Stimulated activated naive B cell treated with anti-CD40 and anti-IgM and Interleukin-4, amounts not matched to agents 10 μg/mL and 1 μg/mL and 100 μg/mL, for 72 hours (primary cell): ENCODE data around the gene GBX1.

Experiments used
- ATAC-seq, 2 donors: fragments of 150-1000 bp; cut with Tn5 transposase; replicated peaks; 2 replicates each; pipeline ENCODE4 v1.10.0; 2021; ENCODE audit warnings: moderate library complexity in 1 of 2
- DNase-seq: peaks from one replicate; pipeline ENCODE4 v3.0.0; 2021
- H3K27ac Mint-ChIP-seq: one replicate; pipeline ENCODE4 v1.8.0; 2022; ENCODE audit warnings: mild to moderate bottlenecking, mixed read lengths
- H3K27me3 Mint-ChIP-seq, 2 donors: one replicate each; pipeline ENCODE4 v1.8.0; 2022; ENCODE audit warnings: mixed read lengths in 2 of 2
- H3K36me3 Mint-ChIP-seq, 2 donors: one replicate each; pipeline ENCODE4 v1.8.0; 2022; ENCODE audit warnings: mixed read lengths in 2 of 2, mild to moderate bottlenecking in 1 of 2
- H3K4me1 Mint-ChIP-seq, 2 donors: one replicate each; pipeline ENCODE4 v1.8.0; 2022; ENCODE audit warnings: mixed read lengths in 2 of 2, mild to moderate bottlenecking in 1 of 2
- H3K4me3 Mint-ChIP-seq, 2 donors: one replicate each; pipeline ENCODE4 v1.8.0; 2022; ENCODE audit warnings: mild to moderate bottlenecking in 2 of 2, mixed read lengths in 2 of 2, moderate library complexity in 1 of 2
- H3K9me3 Mint-ChIP-seq, 2 donors: one replicate each; pipeline ENCODE4 v1.8.0; 2022; ENCODE audit warnings: mixed read lengths in 2 of 2, mild to moderate bottlenecking in 1 of 2

The GBX1 gene

DNA sequence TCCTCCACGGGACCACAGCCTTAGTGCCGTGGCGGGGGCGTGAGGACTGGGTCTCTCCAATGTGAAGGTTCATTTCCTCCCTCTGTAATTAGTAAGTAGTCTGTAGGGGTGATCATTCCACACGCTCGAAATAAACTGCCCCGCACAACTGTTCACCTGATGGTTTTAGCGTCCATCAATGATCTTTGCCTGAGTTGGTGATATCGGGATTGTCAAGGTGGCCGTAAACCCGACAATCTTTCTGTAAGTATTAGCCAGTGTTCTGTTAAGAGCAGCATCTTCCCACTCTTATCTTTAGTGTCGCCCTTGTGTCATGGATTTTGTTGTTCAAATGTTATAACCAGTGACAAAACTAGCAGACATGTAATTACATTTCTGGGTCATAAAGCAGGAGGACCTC, 63.5 kb downstream of the GBX1 start:
- ATAC-seq (no peak), DNase-seq (no peak)
- Mint-ChIP-seq H3K27ac (no peak overlapping the region), H3K9me3 (no peaks in the 10 kb centered on the region), H3K27me3 (peaks cover 18 to 19% of the 10 kb centered on the region in 2 donors), H3K4me3 (no peak overlapping the region), H3K4me1 (no peaks in the 10 kb centered on the region), H3K36me3 (no peaks in the 10 kb centered on the region)

DNA sequence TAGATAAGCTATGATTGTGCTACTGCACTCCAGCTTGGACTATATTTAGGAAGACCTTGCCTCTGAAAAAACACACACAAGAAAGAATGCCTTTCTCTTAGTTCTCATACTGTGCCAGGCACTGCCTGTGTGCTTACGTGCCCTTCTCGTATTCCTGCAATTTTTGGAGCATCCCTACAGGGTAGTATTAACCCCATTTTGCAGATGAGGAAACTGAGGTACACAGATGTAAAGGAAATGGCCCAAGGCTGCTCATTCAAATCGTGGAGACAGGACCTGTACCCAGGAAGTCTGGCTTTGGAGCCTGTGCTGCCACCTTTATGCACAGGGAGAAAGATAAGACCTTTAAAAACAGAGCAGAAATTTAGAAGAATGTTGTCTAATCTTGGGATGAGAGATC, 64.5 kb downstream of the GBX1 start:
- DNase-seq, result no peak
- peaks cover 11 to 18% of the 10 kb centered on the region in 2 donors for H3K27me3 Mint-ChIP-seq
- H3K27ac Mint-ChIP-seq, result no peak overlapping the region
- H3K36me3 Mint-ChIP-seq, result no peaks in the 10 kb centered on the region
- ATAC-seq, result no peak
- H3K9me3 Mint-ChIP-seq, result no peaks in the 10 kb centered on the region
- no peaks in the 10 kb centered on the region for H3K4me1 Mint-ChIP-seq
- H3K4me3 Mint-ChIP-seq, result no peak overlapping the region

DNA sequence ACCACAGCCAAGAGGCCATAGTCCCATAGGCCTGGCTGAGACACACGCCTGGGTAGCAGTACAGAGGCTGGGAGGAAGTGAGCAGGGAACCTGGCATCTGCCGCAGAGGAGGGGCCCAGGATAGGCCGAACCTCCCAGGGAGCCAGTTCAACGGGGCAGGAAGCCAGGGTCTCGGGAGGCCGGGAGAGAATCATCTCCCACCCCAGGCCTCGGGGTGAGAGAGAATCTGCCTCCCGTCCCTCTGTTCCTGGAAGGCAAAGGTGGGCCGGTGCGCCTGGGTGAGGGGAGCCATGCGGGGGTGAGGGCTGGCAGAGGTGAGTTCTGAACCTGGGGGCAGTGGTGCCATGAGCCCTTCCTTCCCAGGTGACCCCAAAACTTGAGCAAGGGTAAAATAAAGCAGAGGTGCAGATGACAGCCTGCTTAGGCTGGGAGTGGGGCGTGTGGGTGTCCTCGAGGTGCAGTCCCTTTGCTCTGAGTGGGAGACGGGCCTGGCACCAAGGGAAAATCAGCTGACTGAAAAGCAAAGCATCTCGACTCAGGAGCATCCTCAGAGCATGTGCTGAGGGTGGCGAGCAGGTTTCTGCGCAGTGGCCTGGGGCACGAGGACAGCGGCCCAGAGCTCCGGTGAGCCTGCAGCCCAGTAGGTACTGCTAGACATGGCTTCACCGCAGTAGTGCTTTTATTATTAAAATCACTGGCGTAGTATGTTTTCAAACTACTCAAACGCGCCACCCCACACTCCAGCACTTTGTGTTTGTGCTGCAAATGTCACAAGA, 65.7 kb downstream of the GBX1 start:
- no peak for ATAC-seq
- no peaks in the 10 kb centered on the region for H3K36me3 Mint-ChIP-seq
- no peak overlapping the region for H3K4me3 Mint-ChIP-seq
- H3K27ac Mint-ChIP-seq, result no peak overlapping the region
- no peaks in the 10 kb centered on the region for H3K9me3 Mint-ChIP-seq
- DNase-seq, result no peak
- no peaks in the 10 kb centered on the region for H3K4me1 Mint-ChIP-seq
- H3K27me3 Mint-ChIP-seq, result peaks cover 11 to 18% of the 10 kb centered on the region in 2 donors

DNA sequence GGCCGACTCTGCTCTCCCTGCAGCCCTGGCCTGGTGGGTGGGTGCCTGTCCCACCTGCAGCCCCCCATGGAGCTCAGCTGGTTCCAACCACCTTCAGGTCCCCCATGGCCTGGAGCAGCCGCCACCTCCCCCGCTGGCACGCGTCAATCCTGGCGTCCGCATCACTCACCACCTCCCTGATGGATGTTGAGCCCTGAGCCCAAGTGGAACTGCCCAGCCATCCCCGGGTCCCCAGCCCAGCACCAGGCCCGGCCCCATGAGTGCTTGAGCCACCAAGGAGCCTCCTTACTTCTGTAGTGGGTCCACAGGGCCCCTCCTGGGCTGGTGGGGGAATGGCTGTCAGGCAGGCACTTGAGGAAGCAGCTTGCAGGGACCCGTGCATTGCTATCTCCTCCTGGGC, 66.6 kb downstream of the GBX1 start:
- DNase-seq (no peak), ATAC-seq (no peak)
- Mint-ChIP-seq H3K4me1 (no peaks in the 10 kb centered on the region), H3K4me3 (no peak overlapping the region), H3K9me3 (no peaks in the 10 kb centered on the region), H3K27me3 (peaks cover 11 to 18% of the 10 kb centered on the region in 2 donors), H3K27ac (no peak overlapping the region), H3K36me3 (no peaks in the 10 kb centered on the region)

DNA sequence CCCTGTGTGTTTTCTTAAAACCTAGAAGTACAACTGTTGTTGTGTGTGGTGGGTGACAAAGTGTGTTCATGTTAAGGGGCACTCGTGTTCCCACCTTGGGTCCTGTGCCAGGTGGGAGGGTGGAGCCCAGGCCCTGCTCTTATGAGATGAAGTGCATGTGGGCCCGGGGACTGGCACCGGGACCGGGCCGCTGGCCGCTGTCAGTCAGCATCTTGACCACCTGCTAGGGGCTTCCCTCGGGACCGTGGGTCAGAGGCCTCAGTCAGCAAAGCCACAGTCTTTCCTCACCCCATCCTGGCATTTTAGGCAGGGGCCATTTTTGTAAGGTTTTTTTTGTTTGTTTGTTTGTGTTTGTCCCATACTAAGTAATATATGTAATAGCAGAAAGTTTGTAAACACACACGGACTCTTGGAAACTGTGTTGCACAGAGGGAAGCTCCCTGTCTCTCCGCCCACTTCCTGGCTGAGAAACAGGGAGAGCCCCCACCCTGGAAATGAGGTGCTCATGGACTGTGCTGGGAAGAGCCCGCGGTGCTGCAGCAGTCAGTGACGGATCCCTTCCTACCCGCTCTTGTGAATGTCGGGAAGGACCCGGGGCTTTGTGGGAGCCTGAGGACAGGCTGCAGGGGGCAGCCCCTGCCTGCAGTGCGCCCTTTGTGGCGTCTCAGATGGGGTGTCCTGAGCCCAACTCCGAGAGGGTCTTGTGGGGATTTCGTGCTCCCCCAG, 67.8 kb downstream of the GBX1 start:
- no peak overlapping the region for H3K27ac Mint-ChIP-seq
- no peaks in the 10 kb centered on the region for H3K9me3 Mint-ChIP-seq
- H3K4me3 Mint-ChIP-seq, result no peak overlapping the region
- DNase-seq, result no peak
- no peaks in the 10 kb centered on the region for H3K36me3 Mint-ChIP-seq
- peaks cover 12% of the 10 kb centered on the region in 2 donors for H3K27me3 Mint-ChIP-seq
- no peak for ATAC-seq
- H3K4me1 Mint-ChIP-seq, result no peaks in the 10 kb centered on the region
